ENCODE results near the gene HOGA1. TPM values are rescaled to one million over a fixed set of nuclear protein-coding genes. Genes with fewer than 3 reads are reported as not detected.

HOGA1 gene
- not detected for total RNA-seq

GRCh38 chr10:97584060-97584797 lies at the start of gene HOGA1:
HOGA1 (plus strand) TSS chr10:97584389; CDS start chr10:97584704, 315 bp downstream.
- no peaks in the 10 kb centered on the region for H3K9me3 Mint-ChIP-seq
- POLR2A ChIA-PET: no interaction called here
- H3K4me1 Mint-ChIP-seq: peaks cover 2% of the 10 kb centered on the region
- no peak within 1 kb of the TSS for H3K27ac Mint-ChIP-seq
- no peak within 1 kb of the TSS for H3K4me3 Mint-ChIP-seq
- peaks cover 7% of the 10 kb centered on the region for H3K27me3 Mint-ChIP-seq
- ATAC-seq (ENCODE audit: low read depth) (no peak), DNase-seq (no peak)
- H3K36me3 Mint-ChIP-seq: no peaks in the 10 kb centered on the region

GRCh38 chr10:97534746-97535367 lies 49.3 kb upstream of the HOGA1 start:
- Mint-ChIP-seq H3K27ac (no peak overlapping the region), H3K4me3 (no peak overlapping the region), H3K36me3 (no peaks in the 10 kb centered on the region), H3K9me3 (no peaks in the 10 kb centered on the region), H3K4me1 (no peaks in the 10 kb centered on the region), H3K27me3 (peaks cover 2% of the 10 kb centered on the region)
- POLR2A ChIA-PET: no interaction called here
- ATAC-seq (ENCODE audit: low read depth) (peak; percentile 61), DNase-seq (peak; percentile 48)

GRCh38 chr10:97537186-97537869 lies 46.9 kb upstream of the HOGA1 start:
- peaks cover 2% of the 10 kb centered on the region for H3K27me3 Mint-ChIP-seq
- no peaks in the 10 kb centered on the region for H3K4me1 Mint-ChIP-seq
- H3K36me3 Mint-ChIP-seq: no peaks in the 10 kb centered on the region
- no peak for ATAC-seq (ENCODE audit: low read depth)
- POLR2A ChIA-PET: interaction anchor here (0.5 kb wide), 1 partner anchor 184 kb away, joined by 3 read pairs; no protein-coding TSS in a partner anchor
- H3K27ac Mint-ChIP-seq: no peak overlapping the region
- H3K4me3 Mint-ChIP-seq: no peak overlapping the region
- no peak for DNase-seq
- no peaks in the 10 kb centered on the region for H3K9me3 Mint-ChIP-seq

GRCh38 chr10:97538411-97538810 lies 45.8 kb upstream of the HOGA1 start:
- Mint-ChIP-seq H3K27ac (no peak overlapping the region), H3K4me3 (no peak overlapping the region), H3K9me3 (no peaks in the 10 kb centered on the region), H3K4me1 (peaks cover 6% of the 10 kb centered on the region), H3K36me3 (no peaks in the 10 kb centered on the region), H3K27me3 (peaks cover 2% of the 10 kb centered on the region)
- no peak for ATAC-seq (ENCODE audit: low read depth)
- POLR2A ChIA-PET: no interaction called here
- no peak for DNase-seq

- Mint-ChIP-seq H3K9me3 (no peaks in the 10 kb centered on the region), H3K4me3 (no peak overlapping the region), H3K36me3 (no peaks in the 10 kb centered on the region), H3K27ac (no peak overlapping the region), H3K4me1 (peaks cover 10% of the 10 kb centered on the region), H3K27me3 (peaks cover 2% of the 10 kb centered on the region)
- POLR2A ChIA-PET: no interaction called here
- ATAC-seq (ENCODE audit: low read depth) (no peak), DNase-seq (no peak)
Measured at GRCh38 chr10:97538839-97539238, 45.4 kb upstream of the HOGA1 start.

- ATAC-seq (ENCODE audit: low read depth) (no peak), DNase-seq (no peak)
- POLR2A ChIA-PET: no interaction called here
- H3K4me1 Mint-ChIP-seq: peaks cover 10% of the 10 kb centered on the region
- H3K27ac Mint-ChIP-seq: no peak overlapping the region
- H3K9me3 Mint-ChIP-seq: no peaks in the 10 kb centered on the region
- H3K27me3 Mint-ChIP-seq: peaks cover 2% of the 10 kb centered on the region
- H3K4me3 Mint-ChIP-seq: no peak overlapping the region
- H3K36me3 Mint-ChIP-seq: no peaks in the 10 kb centered on the region
Measured at GRCh38 chr10:97539523-97540200, 44.5 kb upstream of the HOGA1 start.

GRCh38 chr10:97540669-97541500 lies 43.3 kb upstream of the HOGA1 start:
- no peak overlapping the region for H3K27ac Mint-ChIP-seq
- POLR2A ChIA-PET: no interaction called here
- H3K36me3 Mint-ChIP-seq: no peaks in the 10 kb centered on the region
- peaks cover 4% of the 10 kb centered on the region for H3K27me3 Mint-ChIP-seq
- H3K9me3 Mint-ChIP-seq: no peaks in the 10 kb centered on the region
- DNase-seq (no peak), ATAC-seq (ENCODE audit: low read depth) (no peak)
- H3K4me1 Mint-ChIP-seq: peaks cover 10% of the 10 kb centered on the region
- no peak overlapping the region for H3K4me3 Mint-ChIP-seq

GRCh38 chr10:97542169-97543024 lies 41.8 kb upstream of the HOGA1 start:
- peaks cover 10% of the 10 kb centered on the region for H3K4me1 Mint-ChIP-seq
- peaks cover 4% of the 10 kb centered on the region for H3K27me3 Mint-ChIP-seq
- no peak overlapping the region for H3K4me3 Mint-ChIP-seq
- DNase-seq (no peak), ATAC-seq (ENCODE audit: low read depth) (peak; percentile 27)
- no peaks in the 10 kb centered on the region for H3K9me3 Mint-ChIP-seq
- H3K36me3 Mint-ChIP-seq: no peaks in the 10 kb centered on the region
- POLR2A ChIA-PET: no interaction called here
- no peak overlapping the region for H3K27ac Mint-ChIP-seq

- DNase-seq (no peak), ATAC-seq (ENCODE audit: low read depth) (peak; percentile 53)
- POLR2A ChIA-PET: no interaction called here
- peaks cover 4% of the 10 kb centered on the region for H3K27me3 Mint-ChIP-seq
- peaks cover 10% of the 10 kb centered on the region for H3K4me1 Mint-ChIP-seq
- H3K36me3 Mint-ChIP-seq: no peaks in the 10 kb centered on the region
- H3K27ac Mint-ChIP-seq: no peak overlapping the region
- no peak overlapping the region for H3K4me3 Mint-ChIP-seq
- H3K9me3 Mint-ChIP-seq: no peaks in the 10 kb centered on the region
Measured at GRCh38 chr10:97543025-97543546, 41.1 kb upstream of the HOGA1 start.

GRCh38 chr10:97546456-97547270 lies 37.5 kb upstream of the HOGA1 start:
- H3K36me3 Mint-ChIP-seq: no peaks in the 10 kb centered on the region
- ATAC-seq (ENCODE audit: low read depth): no peak

GRCh38 chr10:97547271-97547600 lies 37.0 kb upstream of the HOGA1 start:
- POLR2A ChIA-PET: no interaction called here
- H3K9me3 Mint-ChIP-seq: no peaks in the 10 kb centered on the region
- no peak overlapping the region for H3K4me3 Mint-ChIP-seq
- H3K36me3 Mint-ChIP-seq: no peaks in the 10 kb centered on the region
- no peak overlapping the region for H3K27ac Mint-ChIP-seq
- peaks cover 4% of the 10 kb centered on the region for H3K27me3 Mint-ChIP-seq
- peaks cover 10% of the 10 kb centered on the region for H3K4me1 Mint-ChIP-seq
- ATAC-seq (ENCODE audit: low read depth) (no peak), DNase-seq (no peak)

More at GRCh38 chr10:97546456-97547270, 37.5 kb upstream of the HOGA1 start:
- peaks cover 4% of the 10 kb centered on the region for H3K27me3 Mint-ChIP-seq
- H3K4me1 Mint-ChIP-seq: peaks cover 10% of the 10 kb centered on the region
- DNase-seq: no peak
- no peak overlapping the region for H3K27ac Mint-ChIP-seq
- no peaks in the 10 kb centered on the region for H3K9me3 Mint-ChIP-seq
- no peak overlapping the region for H3K4me3 Mint-ChIP-seq
- POLR2A ChIA-PET: no interaction called here

Data from activated naive CD8-positive, alpha-beta T cell treated with anti-CD3 and anti-CD28 coated beads, Interleukin-2, amount 10 ng/mL, durations not matched to agents 7 days and 5 days (primary cell).